NT2/D1 (cell line): ENCODE results near the gene UQCC2.

Experiments
- DNase-seq: peaks from one replicate; pipeline ENCODE4 v3.0.0-alpha.2; 2011; ENCODE audit warnings: low read depth, low spot score
- H3K27me3 ChIP-seq: 2 replicates; pipeline ENCODE4 v1.6.0; 2011; ENCODE audit warnings: mild to moderate bottlenecking; ENCODE audit not compliant: insufficient read length, insufficient read depth
- H3K36me3 ChIP-seq: 2 replicates; pipeline ENCODE4 v1.6.1; 2011; ENCODE audit warnings: mild to moderate bottlenecking, low read length, mixed read lengths; ENCODE audit not compliant: insufficient read depth, insufficient read length
- H3K4me1 ChIP-seq: 2 replicates; pipeline ENCODE4 v1.5.1; 2011; ENCODE audit not compliant: insufficient read depth, insufficient read length
- H3K4me3 ChIP-seq: 2 replicates; pipeline ENCODE4 v1.5.1; 2011; ENCODE audit warnings: low read depth; ENCODE audit not compliant: insufficient read length
- H3K9ac ChIP-seq: 2 replicates; pipeline ENCODE4 v1.6.0; 2011; ENCODE audit warnings: low read depth; ENCODE audit not compliant: insufficient read length
- H3K9me3 ChIP-seq: 2 replicates; pipeline ENCODE4 v1.5.1; 2011; ENCODE audit warnings: mild to moderate bottlenecking, low read length; ENCODE audit not compliant: insufficient read depth
- SUZ12 ChIP-seq: IDR thresholded peaks from 2 replicates; pipeline ENCODE4 v1.6.1; 2011; ENCODE audit not compliant: insufficient read length, insufficient read depth; ENCODE audit errors: extremely low read depth
- YY1 ChIP-seq: IDR thresholded peaks from 2 replicates; pipeline ENCODE4 v1.6.1; 2011; ENCODE audit not compliant: insufficient read length, insufficient read depth
- ZNF274 ChIP-seq: IDR thresholded peaks from 2 replicates; pipeline ENCODE4 v1.6.1; 2011; ENCODE audit warnings: mild to moderate bottlenecking, low read depth, low read length

UQCC2 gene

GRCh38 chr6:33737267-33738026 is 25.9 kb upstream of the UQCC2 start:
- Histone ChIP-seq H3K9me3 (no peaks in the 10 kb centered on the region), H3K4me1 (peaks cover 11% of the 10 kb centered on the region), H3K27me3 (no peaks in the 10 kb centered on the region), H3K36me3 (peaks cover 10% of the 10 kb centered on the region), H3K4me3 (no peak overlapping the region), H3K9ac (no peak overlapping the region)
- DNase-seq, result no peak
- TF ChIP-seq ZNF274 (no peak), YY1 (no peak), SUZ12 (no peak)

DNA sequence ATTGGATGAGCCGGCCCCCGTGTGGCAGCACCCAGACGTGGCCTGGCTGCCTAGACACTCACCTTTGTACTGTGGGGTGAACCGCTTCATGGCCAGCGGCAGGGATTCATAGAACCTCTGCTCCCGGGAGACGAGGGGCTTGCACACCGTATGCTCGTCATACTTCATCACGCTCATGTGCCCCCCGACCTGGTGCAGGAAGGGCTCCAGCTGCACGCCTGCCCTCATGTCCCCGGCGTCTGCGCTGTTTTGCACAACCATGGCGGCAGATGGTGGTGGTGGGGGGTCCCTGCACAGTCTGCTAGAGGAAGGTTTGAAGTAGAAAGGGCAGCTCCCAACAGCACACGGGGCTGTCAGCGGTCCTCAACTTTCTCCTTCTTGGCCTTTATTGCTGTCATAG is 23.7 kb upstream of the UQCC2 start:
- H3K9me3 ChIP-seq, result no peaks in the 10 kb centered on the region
- H3K4me1 ChIP-seq, result peaks cover 13% of the 10 kb centered on the region
- no peaks in the 10 kb centered on the region for H3K27me3 ChIP-seq
- no peak for DNase-seq
- no peak overlapping the region for H3K9ac ChIP-seq
- no peak for TF ChIP-seq ZNF274
- TF ChIP-seq YY1, result no peak
- TF ChIP-seq SUZ12, result no peak
- H3K36me3 ChIP-seq, result peaks cover 10% of the 10 kb centered on the region
- no peak overlapping the region for H3K4me3 ChIP-seq

DNA sequence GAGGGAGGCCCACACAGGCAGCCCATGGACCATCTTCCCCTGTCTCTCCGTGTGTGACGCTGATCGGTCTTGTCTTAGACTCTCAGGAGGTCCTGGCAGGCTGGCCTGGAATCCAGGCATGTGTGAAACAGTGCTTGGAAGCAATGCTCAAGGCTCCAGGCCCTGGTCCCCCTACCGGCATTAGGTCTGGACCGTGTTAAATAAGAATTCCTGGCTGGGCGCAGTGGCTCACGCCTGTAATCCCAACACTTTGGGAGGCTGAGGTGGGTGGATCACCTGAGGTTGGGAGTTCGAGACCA is 22.2 kb upstream of the UQCC2 start:
- no peak for DNase-seq
- no peak overlapping the region for H3K4me3 ChIP-seq
- no peaks in the 10 kb centered on the region for H3K27me3 ChIP-seq
- TF ChIP-seq SUZ12, result no peak
- no peak for TF ChIP-seq YY1
- TF ChIP-seq ZNF274, result no peak
- peaks cover 10% of the 10 kb centered on the region for H3K36me3 ChIP-seq
- no peak overlapping the region for H3K9ac ChIP-seq
- H3K9me3 ChIP-seq, result no peaks in the 10 kb centered on the region
- peaks cover 13% of the 10 kb centered on the region for H3K4me1 ChIP-seq

DNA sequence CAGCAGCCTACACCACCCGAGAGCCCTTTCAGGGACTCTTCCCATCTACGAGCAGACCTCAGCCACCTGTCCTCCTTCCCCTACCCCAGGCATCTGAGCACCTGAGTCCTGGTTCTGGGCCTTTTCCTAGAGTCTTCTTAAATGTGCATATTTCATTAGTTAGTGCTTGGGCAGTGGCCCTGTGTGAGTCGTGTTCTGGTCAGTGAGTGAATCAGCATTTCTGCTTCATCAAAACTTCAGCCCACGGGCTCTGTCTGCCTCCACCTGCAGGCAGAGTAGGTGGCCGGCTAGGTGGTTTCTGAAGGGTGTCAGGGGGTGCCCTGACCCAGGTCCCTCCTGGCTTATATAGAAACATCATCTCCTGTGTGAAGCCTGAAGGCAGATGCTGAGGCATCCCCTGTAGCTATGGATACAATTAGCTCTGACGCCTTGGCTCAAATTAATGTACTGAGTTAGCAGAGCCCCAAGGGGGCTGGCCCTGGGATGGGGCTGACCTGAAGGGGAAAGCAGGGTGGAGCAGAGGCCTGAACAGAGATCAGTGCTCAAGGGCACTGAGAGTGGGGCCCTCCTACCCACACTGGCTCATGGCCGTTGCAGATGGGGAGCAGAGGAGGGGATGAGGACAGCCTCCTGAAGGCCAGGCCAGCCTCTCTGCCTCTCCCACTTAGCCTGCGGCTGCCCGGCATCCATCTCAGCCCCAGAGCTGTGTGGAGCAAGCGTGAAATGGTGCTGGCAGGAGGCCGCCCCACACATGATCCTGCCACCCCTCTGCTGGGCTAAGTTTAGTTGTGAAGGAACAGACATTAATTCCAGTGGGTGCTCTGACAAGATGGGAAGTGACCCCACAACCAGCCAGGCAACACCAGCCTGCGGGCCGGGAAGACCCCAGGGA is 21.6 kb upstream of the UQCC2 start:
- Histone ChIP-seq H3K9me3 (no peaks in the 10 kb centered on the region), H3K4me3 (no peak overlapping the region), H3K36me3 (peaks cover 7% of the 10 kb centered on the region), H3K9ac (no peak overlapping the region), H3K27me3 (no peaks in the 10 kb centered on the region), H3K4me1 (peaks cover 13% of the 10 kb centered on the region)
- TF ChIP-seq YY1 (no peak), SUZ12 (no peak), ZNF274 (no peak)
- DNase-seq, result no peak

- Histone ChIP-seq H3K4me3 (no peak overlapping the region), H3K9ac (no peak overlapping the region), H3K4me1 (peaks cover 13% of the 10 kb centered on the region), H3K36me3 (peaks cover 7% of the 10 kb centered on the region), H3K9me3 (no peaks in the 10 kb centered on the region), H3K27me3 (no peaks in the 10 kb centered on the region)
- TF ChIP-seq ZNF274, result no peak
- no peak for TF ChIP-seq SUZ12
- TF ChIP-seq YY1, result no peak
- no peak for DNase-seq
These were observed 20.9 kb upstream of the UQCC2 start for GRCh38 chr6:33732385-33732784.

GRCh38 chr6:33731751-33732282 is 20.3 kb upstream of the UQCC2 start:
- Histone ChIP-seq H3K9me3 (no peaks in the 10 kb centered on the region), H3K4me1 (peaks cover 13% of the 10 kb centered on the region), H3K4me3 (no peak overlapping the region), H3K27me3 (no peaks in the 10 kb centered on the region), H3K36me3 (peaks cover 7% of the 10 kb centered on the region), H3K9ac (no peak overlapping the region)
- TF ChIP-seq ZNF274, result no peak
- TF ChIP-seq YY1, result no peak
- no peak for TF ChIP-seq SUZ12
- DNase-seq, result no peak

- no peak overlapping the region for H3K9ac ChIP-seq
- H3K4me3 ChIP-seq, result no peak overlapping the region
- DNase-seq, result no peak
- H3K36me3 ChIP-seq, result peaks cover 7% of the 10 kb centered on the region
- TF ChIP-seq ZNF274 (no peak), SUZ12 (no peak), YY1 (no peak)
- H3K9me3 ChIP-seq, result no peaks in the 10 kb centered on the region
- peaks cover 13% of the 10 kb centered on the region for H3K4me1 ChIP-seq
- H3K27me3 ChIP-seq, result no peaks in the 10 kb centered on the region
These were observed 19.5 kb upstream of the UQCC2 start for GRCh38 chr6:33731035-33731434.
